Heart right ventricle (tissue), 16 donors: ENCODE measurements around the gene SUPT6H. TPM values are rescaled to one million over a fixed set of nuclear protein-coding genes. Genes with fewer than 3 reads are reported as not detected.

Source experiments
- ATAC-seq, 8 donors: fragments of 200-7000 bp; cut with Tn5 transposase; one replicate each; pipeline ENCODE4 v1.9.1; 2020; ENCODE audit warnings: mild to moderate bottlenecking in 8 of 8, moderate library complexity in 8 of 8, moderate number of reproducible peaks in 1 of 8
- DNase-seq, 2 donors: peaks; one replicate each; pipeline ENCODE4 v3.0.0-alpha.2; 2020
- H3K27ac ChIP-seq, 10 donors: fragments of 200-600 bp; sonication (generic) in 2 of 10; one replicate each; pipeline versions ENCODE4 v1.5.0 to v1.8.0; 2020 to 2022; ENCODE audit warnings: mild to moderate bottlenecking in 3 of 10
- H3K27me3 ChIP-seq, 7 donors: fragments of 200-600 bp; one replicate each; pipeline ENCODE4 v1.8.0; 2021 to 2022; ENCODE audit warnings: mild to moderate bottlenecking in 2 of 7
- H3K36me3 ChIP-seq, 9 donors: fragments of 200-600 bp; sonication (generic) in 1 of 9; one replicate each; pipeline versions ENCODE4 v1.5.0 to v1.8.0; 2020 to 2022; ENCODE audit warnings: mild to moderate bottlenecking in 2 of 9
- H3K4me1 ChIP-seq, 9 donors: fragments of 200-600 bp; sonication (generic) in 1 of 9; one replicate each; pipeline versions ENCODE4 v1.5.0 to v1.8.0; 2020 to 2022; ENCODE audit warnings: mild to moderate bottlenecking in 4 of 9
- H3K4me3 ChIP-seq, 10 donors: fragments of 200-600 bp; sonication (generic) in 2 of 10; one replicate each; pipeline versions ENCODE4 v1.5.0 to v1.8.0; 2020 to 2022; ENCODE audit warnings: mild to moderate bottlenecking in 7 of 10, moderate library complexity in 2 of 10
- H3K9me3 ChIP-seq, 11 donors: fragments of 200-600 bp in 10 of 11; sonication (generic) in 2 of 11; one replicate each; pipeline versions ENCODE4 v1.5.0 to v1.8.0; 2013 to 2022; ENCODE audit warnings: mild to moderate bottlenecking in 2 of 11, control low read depth in 1 of 11, moderate library complexity in 1 of 11
- WGBS, 2 donors: extraction: QIAGEN DNeasy Blood & Tissue Kit; methylation state at CpG; one replicate each; pipeline ENCODE4 v1.1.7; 2013; ENCODE audit warnings: inconsistent platforms in 1 of 2; 5-methylcytosine and 5-hydroxymethylcytosine counted together
- intact Hi-C, 10 donors: fragments of 100-400 bp; cut with DNase I; formaldehyde crosslinking; loops; one replicate each; pipeline versions ENCODE4 v1.11.1 to v1.14.2; 2022
- polyA plus RNA-seq, 2 donors: library from polyadenylated mRNA; stranded (reverse); fragments of 200-250 nt; gene quantifications; one replicate each; pipeline ENCODE4 v1.2.3, GENCODE V29; 2013
- total RNA-seq, 10 donors: library from RNA; stranded (reverse); fragmentation: NEBNext Ultra II Directional in 3 of 10; extraction: Animal tissue kit (Norgen Biotek cat#: 25700) in 3 of 10; gene quantifications; one replicate each; pipeline versions ENCODE4 v1.2.1 to v1.2.4, GENCODE V29; 2021 to 2023
- TF ChIP-seq, protein P1 (sequence below), 9 donors: fragments of 200-600 bp; sonication (generic) in 2 of 9; IDR thresholded peaks; one replicate each; pipeline versions ENCODE4 v1.5.0 to v1.8.0; 2021 to 2022; ENCODE audit warnings: antibody characterized with exemption in 9 of 9, mild to moderate bottlenecking in 5 of 9, moderate library complexity in 1 of 9
- donor health status: Arrhythmogenic right ventricular cardiomyopathy.
- donor health status: ischemic (EF 13 %, LVEDD 7.1; RV severe dilation, severe dysfunction).
- donor health status: healthy with polysubstance abuse.
- donor health status: DM: no; HTN: yes; CAD: no.
- donor health status: DM: no; HTN: no; CAD: no.
- donor health status: ischemic (EF 25% LVEDD 6.9; RV normal size, moderate dysfunction).
- donor health status: ischemic (EF 25% LVEDD 5.7; RV mildly dilated, moderate dysfunction).
- donor health status: healthy.
- donor health status: DM: yes; HTN: yes; CAD: no.
- donor health status: Ischemic cardiomyopathy.
- donor health status: ischemic (EF 35%, LVEDD 5.7; RV mildly dilated, moderate dysfunction).
- donor health status: nonischemic (EF 11% LVEDD 7.7; RV severe dilation, severe dysfunction).
- donor health status: DM: yes; HTN: yes; CAD: no.
- donor health status: PGD.
- donor health status: ischemic (EF 29% LVEDD 5.4; RV normal size, mild dysfunction).
- donor health status: nonischemic (EF 23%, LVEDD 6.1; RV moderate dilation, normal function).

SUPT6H gene
- total and polyA plus RNA-seq, 12 donors: 19.3 to 54.1 (median 49.9) TPM

DNA sequence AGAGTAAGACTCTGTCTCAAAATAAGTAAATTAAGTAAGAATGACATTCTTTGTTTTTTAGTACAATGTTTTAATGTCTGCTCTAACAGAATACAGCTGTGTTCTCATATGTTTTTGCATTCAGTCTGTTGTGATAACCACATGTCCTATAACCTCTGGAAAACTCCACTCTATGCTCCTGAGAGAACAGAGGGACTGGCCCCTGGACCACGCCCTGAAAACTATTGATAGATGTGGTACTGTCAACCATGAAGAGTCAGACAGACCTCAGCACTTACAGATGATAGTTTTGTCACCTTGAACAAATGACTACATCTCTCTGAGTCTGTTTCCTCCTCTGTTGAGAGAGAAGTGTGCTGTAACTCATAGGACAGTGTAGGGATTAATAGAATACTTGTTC, 7.9 kb downstream of the SUPT6H start:
- 93 to 97% methylated on average over 1 of the region's 1 CpG for WGBS, 2 donors
- H3K9me3 ChIP-seq: no peaks in the 10 kb centered on the region
- no peak overlapping the region for H3K4me3 ChIP-seq
- no peak for DNase-seq
- peaks cover 0 to 99% (median 54%) of the 10 kb centered on the region in 9 donors for H3K36me3 ChIP-seq
- intact Hi-C loops: loop anchor here in 1 of 10 donors (5.0 kb wide), 1 partner anchor 37 kb away; no protein-coding TSS in a partner anchor
- H3K4me1 ChIP-seq: peaks cover 0 to 22% (median 14%) of the 10 kb centered on the region in 9 donors
- TF ChIP-seq, protein P1, sequence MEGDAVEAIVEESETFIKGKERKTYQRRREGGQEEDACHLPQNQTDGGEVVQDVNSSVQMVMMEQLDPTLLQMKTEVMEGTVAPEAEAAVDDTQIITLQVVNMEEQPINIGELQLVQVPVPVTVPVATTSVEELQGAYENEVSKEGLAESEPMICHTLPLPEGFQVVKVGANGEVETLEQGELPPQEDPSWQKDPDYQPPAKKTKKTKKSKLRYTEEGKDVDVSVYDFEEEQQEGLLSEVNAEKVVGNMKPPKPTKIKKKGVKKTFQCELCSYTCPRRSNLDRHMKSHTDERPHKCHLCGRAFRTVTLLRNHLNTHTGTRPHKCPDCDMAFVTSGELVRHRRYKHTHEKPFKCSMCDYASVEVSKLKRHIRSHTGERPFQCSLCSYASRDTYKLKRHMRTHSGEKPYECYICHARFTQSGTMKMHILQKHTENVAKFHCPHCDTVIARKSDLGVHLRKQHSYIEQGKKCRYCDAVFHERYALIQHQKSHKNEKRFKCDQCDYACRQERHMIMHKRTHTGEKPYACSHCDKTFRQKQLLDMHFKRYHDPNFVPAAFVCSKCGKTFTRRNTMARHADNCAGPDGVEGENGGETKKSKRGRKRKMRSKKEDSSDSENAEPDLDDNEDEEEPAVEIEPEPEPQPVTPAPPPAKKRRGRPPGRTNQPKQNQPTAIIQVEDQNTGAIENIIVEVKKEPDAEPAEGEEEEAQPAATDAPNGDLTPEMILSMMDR (IDR thresholded peaks at IDR 0.05): no peak
- no peak overlapping the region for H3K27ac ChIP-seq
- H3K27me3 ChIP-seq: no peaks in the 10 kb centered on the region
- ATAC-seq: no peak

DNA sequence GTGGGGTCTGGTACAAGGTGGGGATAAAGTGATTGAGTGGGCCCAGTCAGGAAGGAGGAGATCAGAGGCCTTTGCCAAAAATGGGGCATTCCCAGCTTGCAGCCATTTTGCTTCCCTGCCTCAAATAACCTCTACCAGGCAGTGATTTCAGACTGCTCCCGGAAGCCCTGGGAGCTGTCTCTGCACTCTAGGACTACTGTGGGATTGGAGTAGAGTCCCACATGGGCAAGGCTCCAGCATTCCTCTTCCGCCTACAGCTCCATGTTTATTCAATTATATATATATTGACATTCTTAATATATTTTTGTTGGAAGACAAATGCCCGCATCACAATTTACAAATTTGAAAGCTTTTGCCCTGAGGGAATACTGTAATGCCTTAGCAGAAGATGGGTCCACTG, 13.5 kb downstream of the SUPT6H start:
- no peaks in the 10 kb centered on the region for H3K9me3 ChIP-seq
- intact Hi-C loops: no loop called here
- no peak for ATAC-seq
- H3K27me3 ChIP-seq: no peaks in the 10 kb centered on the region
- peaks cover 20 to 100% (median 92%) of the 10 kb centered on the region in 9 donors for H3K36me3 ChIP-seq
- no peak overlapping the region for H3K27ac ChIP-seq
- TF ChIP-seq, protein P1 (IDR thresholded peaks at IDR 0.05): no peak
- no peak for DNase-seq
- 80 to 85% methylated on average over 3 of the region's 3 CpGs for WGBS, 2 donors
- H3K4me3 ChIP-seq: no peak overlapping the region
- no peaks in the 10 kb centered on the region for H3K4me1 ChIP-seq

DNA sequence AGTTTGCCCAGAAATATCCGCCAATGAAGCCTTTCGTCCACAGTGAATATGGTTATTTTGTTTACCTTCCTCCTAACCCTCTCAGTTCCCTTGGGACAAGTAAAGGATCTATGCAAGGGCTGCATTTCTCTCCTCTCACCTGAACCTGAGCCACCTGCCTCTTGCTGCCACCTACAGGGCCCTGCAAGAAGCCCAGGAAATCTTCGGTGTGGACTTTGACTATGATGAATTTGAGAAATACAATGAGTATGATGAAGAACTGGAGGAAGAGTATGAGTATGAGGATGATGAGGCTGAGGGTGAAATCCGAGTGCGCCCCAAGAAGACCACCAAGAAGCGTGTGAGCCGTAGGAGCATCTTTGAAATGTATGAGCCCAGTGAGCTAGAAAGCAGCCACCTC, 14.0 kb downstream of the SUPT6H start:
- 92 to 93% methylated on average over 7 of the region's 7 CpGs for WGBS, 2 donors
- no peaks in the 10 kb centered on the region for H3K4me1 ChIP-seq
- no peaks in the 10 kb centered on the region for H3K27me3 ChIP-seq
- no peak for DNase-seq
- TF ChIP-seq, protein P1 (IDR thresholded peaks at IDR 0.05): peak in 1 of 9 donors; percentile 8
- peaks cover 20 to 100% (median 94%) of the 10 kb centered on the region in 9 donors for H3K36me3 ChIP-seq
- intact Hi-C loops: no loop called here
- no peak overlapping the region for H3K27ac ChIP-seq
- no peaks in the 10 kb centered on the region for H3K9me3 ChIP-seq
- no peak for ATAC-seq
- H3K4me3 ChIP-seq: no peak overlapping the region

DNA sequence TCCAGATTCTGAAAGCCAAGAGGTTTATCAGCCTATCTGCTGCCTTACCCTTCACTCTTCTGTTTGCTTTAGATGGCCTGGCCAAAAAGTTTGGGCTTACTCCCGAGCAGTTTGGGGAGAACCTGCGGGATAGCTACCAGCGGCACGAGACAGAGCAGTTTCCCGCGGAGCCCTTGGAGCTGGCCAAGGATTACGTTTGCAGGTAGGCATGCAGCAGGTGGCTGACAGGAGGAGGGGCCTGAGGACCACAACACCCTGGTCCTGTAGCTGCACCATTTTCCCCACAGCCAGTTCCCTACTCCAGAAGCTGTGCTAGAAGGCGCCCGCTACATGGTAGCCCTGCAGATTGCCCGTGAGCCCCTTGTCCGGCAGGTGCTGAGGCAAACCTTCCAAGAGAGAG, 20.6 kb downstream of the SUPT6H start:
- Histone ChIP-seq H3K4me1 (peaks cover 0 to 4% (median 0%) of the 10 kb centered on the region in 9 donors), H3K4me3 (no peak overlapping the region), H3K27me3 (no peaks in the 10 kb centered on the region), H3K27ac (no peak overlapping the region), H3K36me3 (peaks cover 13 to 100% (median 98%) of the 10 kb centered on the region in 9 donors), H3K9me3 (no peaks in the 10 kb centered on the region)
- TF ChIP-seq, protein P1 (IDR thresholded peaks at IDR 0.05): no peak
- ATAC-seq (peak in 1 of 8 donors; percentile 12), DNase-seq (no peak)
- 92 to 97% methylated on average over 11 of the region's 11 CpGs for WGBS, 2 donors
- intact Hi-C loops: no loop called here
